HG03469 (cell line): ENCODE results near the gene PUM1.

ENCODE experiments used
- ATAC-seq: cut with Tn5 transposase; IDR thresholded peaks from one replicate; pipeline ENCODE4 v1.9.1; 2021; ENCODE audit warnings: mild to moderate bottlenecking, moderate library complexity, moderate number of reproducible peaks; ENCODE audit not compliant: unreplicated experiment

Gene PUM1

DNA sequence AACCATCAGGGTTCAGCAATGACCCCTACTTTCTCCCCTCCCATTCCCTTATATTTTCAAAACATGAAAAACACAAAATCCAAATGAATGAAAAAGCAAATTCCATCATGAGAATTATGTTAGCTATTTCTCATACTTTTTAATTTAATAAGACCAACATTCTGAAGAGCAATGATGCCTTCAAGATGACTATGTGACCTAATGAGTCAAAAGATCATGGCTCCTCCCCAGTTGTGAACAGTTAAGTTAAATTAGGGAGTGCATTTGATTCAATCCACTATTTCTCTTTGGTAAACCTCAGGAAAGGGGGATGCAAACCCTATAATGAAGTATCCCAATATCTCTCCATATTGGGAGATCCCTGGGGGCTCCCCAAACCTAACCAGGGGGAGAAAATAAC lies 36.5 kb downstream of the PUM1 start:
- no peak for ATAC-seq

DNA sequence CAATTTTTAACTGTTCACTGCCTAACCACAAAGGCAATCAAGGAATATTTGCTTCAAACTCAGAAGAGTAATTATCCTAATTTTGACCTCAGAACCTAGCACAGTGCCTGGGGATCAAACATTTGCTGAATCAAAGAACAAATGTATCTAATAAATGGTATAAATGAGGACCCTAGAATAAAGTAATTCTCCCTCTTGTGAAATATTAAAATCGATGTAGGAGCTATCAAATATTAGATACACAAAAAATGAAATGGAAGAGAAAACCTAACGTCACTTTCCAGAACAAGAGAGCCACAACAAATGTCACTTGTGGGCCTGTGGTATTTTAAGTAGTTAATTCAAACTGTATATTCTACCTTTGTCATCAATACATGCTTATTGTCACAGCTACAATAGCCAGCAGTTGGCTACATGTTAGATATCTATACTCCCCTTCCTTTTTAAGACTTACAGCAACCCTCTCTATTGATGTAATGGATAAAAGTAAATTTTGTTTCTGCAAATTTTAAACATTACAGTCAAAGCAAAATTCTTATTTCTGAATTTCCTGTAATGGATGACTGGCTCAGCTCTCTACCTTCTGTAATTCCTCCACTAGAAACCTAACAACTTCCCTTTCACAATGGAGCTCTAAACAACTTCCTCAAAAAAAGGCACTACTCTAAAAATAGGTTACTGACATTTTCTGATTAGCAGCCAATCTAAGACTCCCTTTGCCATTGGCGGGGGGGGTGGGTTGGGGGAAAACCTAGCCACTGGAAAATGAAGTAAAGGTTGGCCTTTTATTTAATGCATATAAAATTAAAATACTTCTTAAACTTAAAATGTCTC lies 37.6 kb downstream of the PUM1 start:
- no peak for ATAC-seq

DNA sequence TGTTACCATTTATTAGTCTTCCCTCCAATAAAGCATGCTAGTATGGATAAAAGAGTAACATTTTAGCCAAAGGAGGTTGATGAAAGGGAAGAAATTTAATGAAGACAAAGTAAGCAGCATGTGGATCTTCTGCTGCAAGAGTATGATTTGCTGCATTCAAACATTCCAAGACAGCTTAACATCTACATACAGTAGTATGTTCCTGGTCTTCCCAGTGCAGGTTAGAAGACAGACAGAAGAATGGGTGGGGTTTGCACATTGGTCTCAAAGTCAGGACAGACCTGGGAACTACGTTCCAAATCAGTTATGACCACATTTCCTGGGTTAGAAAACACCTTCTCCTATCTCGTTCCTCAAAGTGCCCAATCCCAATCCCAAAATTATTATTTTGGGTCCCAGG lies 43.3 kb downstream of the PUM1 start:
- no peak for ATAC-seq

DNA sequence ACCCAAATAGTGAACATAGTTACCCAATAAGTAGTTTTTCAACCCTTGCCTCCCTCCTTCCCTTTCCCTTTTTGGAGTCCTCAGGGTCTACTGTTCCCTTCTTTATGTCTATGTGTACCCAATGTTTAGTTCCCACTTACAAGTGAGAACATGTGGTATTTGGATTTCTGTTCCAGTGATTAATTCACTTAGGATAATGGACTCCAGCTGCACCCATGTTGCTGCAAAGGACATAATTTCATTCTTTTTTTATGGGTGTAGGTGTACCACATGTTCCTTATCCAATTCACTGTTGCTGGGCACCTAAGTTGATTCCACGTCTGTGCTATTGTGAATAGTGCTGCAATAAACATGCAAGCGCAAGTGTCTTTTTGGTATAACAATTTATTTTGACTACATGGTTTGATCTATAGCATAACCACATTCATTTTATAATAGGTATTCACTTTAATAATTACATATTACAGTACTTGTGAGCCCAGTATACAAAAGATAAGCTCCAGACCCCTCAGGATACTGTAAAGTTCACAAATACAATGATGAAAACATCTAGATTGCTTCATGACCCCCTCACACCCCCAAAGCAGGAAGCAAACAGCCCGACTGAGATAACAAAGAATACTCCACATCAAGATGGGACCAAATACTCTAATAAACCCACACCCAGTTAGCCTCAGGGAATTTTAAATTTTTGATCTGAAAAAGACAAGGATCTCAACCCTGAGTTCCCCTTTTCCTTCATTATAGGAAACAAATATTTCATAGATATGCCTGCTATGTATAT lies 45.3 kb downstream of the PUM1 start:
- no peak for ATAC-seq

DNA sequence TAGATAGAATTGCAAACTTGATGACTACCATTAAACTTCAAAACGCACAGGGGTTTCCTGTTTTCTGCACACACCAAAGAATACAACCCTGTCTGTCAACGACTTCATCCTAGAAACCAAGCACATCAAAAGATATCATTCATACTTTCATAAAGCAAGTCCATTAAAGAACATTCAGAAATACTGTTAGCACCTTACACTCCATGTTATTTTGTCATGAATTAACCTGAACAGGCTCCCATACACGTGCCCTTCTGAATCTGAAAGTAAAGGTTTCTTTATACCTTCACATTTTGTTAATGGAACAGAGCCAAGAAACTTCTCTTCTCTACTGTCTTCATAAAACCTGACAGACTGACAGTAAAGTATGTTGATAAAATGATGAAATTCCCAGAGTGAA lies 46.1 kb downstream of the PUM1 start:
- no peak for ATAC-seq

DNA sequence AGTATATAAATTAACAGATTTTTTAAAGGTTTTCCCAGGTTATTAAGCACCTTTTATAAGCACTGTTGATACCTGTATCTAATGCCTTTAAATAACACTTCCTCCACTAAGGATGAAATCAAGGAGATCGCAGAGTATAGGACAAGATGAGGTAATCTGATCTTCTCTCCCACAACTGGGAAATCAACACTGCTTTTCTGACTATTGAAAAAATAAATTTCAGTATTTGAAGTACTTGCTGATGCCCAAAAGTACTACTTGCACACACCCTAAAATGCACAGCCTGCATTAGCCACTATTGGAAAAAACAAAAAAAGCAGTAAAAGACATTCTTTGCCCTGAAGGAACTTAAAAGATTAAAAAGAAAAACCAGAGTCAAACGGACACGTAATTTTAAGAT lies 48.6 kb downstream of the PUM1 start:
- no peak for ATAC-seq

DNA sequence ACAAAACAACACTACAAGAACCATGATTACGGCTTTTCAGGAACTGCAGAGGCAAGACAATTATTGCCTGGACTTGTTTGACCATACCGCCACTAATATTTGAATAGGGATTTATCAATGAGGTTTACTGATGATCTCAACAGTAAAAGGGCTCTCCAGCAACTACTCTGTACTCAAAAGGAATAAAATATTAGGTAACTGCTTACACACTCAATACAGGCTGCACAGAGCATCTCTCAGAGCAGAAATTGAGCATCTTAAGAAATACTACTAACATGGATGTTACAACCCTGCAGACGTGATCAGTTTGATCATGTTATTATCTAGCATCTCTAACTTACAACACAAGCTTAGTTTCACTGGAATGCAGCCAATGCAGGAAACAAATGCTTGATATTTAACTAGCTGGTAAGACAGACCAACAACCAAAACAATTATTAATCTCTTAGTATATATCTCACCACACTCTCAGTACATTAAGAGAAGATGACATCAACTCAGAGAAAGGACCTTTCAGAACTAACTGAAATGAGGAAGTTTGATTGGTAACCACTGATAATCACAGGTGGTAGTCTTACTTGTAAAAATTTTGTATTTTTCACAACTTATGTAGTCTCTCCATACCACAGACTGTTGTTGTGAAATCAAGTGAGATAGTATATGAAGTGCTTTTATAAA lies 52.2 kb downstream of the PUM1 start:
- no peak for ATAC-seq

DNA sequence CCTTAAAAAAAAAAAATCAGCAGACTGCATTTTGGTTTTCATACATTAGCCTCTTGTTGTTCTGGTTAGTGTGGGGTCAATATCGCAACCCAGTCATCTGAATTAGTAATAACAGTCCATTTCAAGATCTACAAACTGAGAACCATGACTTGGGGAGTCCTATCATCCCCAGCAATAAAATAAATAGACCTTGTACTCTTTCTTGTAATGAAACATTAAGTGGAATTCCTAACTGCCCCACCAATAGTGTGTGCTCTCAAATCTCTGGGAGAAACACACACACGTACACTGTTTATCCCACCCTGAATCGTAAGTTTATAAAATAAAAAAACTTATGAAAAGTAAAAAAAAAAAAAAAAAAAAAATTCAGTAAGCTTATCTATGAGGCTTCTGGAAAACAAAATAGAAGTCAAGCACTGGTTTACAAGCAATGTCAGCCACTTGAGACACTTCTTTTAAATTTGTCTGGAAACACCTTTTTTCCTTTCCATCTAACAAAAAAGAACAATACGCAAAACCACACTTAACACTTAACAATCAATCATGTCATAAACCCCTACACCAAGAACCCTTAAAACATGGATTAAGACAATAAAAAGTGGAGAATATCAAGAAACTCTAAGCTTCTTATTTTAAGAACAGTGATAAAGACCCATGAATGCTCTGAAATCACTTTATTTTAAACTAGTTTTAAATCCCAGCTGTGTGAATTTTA lies 53.1 kb downstream of the PUM1 start:
- ATAC-seq, result no peak

DNA sequence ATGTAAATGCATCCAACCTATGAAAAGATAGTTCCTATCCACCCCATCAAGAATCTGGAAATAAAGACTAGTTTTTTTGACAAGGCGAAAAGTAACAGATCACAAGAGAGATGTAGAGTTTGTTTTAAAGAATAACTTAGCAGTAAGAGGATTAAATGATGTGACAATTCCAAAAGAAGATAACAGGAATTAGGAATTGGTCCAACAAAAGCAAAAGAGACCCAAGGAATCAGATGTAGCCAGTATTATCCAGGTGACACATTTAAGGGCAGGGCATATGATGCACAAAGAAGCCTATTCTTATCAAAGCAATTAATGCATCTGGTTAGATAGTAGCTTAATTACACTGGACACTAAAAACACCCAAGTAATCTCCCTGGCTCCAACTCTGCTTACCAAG lies 53.8 kb downstream of the PUM1 start:
- ATAC-seq, result no peak

DNA sequence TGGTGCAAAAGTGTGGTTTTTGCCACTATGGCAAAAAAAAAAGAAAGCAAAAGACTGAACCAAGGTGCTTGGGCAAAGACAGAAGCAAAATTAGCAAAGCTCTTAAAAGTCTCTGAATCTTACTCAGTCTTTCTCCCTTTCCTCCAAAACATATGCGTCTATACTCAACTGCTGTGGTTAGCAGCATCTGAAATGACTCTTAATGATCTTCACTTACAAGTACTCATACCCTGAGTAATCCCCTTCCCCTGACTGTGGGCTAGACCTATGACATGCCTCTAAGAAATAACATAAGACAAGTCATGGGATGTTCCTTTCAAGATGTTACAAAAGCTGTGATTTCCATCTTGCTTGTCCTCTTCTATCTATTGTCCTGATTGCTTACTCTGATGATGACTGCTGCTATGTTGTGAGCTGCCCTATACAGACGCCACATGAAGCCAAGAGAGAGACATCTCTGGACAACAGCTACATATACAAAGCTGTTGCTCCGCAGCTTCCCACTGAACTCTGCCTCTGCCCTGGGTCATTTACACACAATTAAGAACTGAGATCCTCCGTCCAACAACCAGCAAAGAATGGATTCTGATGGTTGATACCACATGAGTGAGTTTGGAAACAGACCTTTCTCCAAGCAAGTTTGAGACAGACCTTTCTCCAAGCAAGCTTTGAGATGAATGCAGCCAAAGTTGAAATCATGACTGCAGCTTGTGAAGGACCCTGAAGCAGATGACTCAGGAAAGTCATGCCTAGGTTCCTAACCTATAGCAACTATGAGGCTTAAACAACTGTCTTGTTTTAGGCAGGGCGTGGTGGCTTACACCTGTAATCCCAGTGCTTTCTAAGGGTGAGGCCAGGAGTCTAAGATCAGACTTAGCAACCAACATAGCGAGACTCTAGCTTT lies 55.2 kb downstream of the PUM1 start:
- ATAC-seq, result no peak

DNA sequence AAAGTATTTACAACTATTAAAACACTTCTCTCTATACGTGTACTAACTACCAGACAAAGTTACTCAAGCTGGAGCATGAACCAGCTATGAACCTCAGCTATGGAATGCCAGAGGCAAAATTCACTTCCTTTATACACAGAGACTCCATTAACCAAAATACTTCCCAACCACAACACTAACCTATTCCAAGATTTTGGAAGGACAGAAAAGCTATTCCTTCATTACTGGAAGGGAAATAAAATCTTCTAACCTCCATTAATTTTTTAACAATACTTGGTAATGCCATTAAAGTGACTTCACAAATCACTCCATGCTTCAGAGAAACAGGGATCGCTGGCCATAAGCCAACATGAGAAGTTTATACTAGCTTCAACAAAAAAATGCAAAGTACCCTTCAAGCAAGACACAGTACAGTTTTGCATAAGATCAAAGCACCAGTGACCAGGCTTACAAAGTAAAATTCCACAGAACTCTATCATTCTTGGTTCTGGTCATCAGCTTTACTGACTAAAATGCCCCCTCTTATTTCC lies 58.0 kb downstream of the PUM1 start:
- ATAC-seq, result no peak

DNA sequence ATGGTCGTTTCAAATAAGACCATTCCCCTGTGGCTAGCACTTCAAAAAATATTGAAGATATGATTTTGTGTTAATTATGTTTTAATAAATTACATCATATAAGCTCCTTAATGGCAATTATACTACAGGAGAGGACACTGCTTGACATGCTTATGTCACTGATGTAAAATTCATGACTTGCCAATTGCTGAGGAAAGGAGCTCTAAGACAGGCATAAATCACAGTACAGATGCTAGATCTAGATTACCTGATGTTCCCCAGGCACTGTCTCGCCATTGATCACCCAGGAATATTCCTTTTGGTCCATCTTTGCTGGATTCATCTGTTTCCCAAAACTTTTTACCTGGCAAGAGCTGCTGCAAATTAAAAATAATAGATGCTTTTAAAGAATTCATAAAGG lies 58.8 kb downstream of the PUM1 start:
- ATAC-seq, result no peak

DNA sequence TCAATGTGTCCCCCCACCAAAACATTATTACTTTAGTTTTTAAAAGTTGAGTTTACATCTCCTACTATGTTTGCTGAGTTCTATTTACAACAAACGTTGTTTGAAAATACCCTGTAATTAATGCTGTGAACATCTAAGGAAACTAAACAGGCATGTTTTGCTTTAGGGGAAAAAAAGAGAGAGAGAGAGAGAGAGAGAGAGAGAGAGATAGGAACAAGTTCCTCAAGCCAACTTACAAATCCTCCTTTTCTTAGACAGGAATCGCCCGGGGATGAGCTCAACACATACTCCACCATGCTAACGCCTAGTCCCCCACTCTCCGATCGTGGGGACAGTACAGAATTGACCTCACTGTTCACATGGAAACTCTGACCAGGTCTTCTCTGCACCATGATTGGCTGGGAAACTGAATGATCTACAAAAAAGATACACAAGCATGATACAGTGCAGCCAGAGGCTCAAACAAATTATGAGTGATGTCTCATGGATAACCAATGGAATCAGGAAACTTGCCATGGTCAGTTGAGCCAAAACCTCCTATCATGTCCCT lies 59.8 kb downstream of the PUM1 start:
- no peak for ATAC-seq

DNA sequence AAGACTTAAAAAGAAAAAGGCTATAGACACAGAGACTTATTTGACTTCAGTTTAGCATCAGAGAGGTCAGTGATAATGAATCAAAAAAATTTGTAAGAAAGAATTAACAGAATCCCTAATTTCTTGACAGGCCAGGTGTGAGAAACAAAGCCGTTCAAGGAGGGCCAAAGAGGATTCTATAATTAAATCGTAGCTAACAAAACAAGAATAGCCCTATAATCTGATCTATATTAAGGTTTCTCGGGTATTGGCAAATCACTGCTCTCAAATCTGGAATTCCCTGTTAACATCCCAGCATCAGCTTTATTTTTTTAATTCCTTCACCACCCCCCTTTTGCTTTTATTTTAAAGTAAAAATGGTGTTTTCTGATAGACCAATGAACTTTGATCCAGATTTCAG lies 60.3 kb downstream of the PUM1 start:
- ATAC-seq, result no peak

DNA sequence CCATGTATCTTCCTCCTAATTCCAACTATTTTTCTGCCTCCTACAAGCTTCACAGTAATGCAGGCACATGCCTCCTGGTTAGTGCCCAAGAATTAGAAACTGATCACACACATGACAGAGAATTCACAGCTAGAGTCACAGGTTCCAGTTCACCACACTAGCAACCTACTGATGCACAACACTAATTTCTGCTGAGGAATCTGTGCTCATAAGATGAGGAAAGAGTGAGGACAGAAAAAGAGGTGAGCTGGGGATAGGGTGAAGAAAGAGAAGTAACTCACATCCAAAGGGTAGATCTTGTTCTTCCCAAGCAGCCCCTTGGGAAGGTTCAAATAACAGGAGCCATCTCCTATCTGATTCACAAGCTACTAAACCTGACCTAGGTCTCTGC lies 61.3 kb downstream of the PUM1 start:
- no peak for ATAC-seq

DNA sequence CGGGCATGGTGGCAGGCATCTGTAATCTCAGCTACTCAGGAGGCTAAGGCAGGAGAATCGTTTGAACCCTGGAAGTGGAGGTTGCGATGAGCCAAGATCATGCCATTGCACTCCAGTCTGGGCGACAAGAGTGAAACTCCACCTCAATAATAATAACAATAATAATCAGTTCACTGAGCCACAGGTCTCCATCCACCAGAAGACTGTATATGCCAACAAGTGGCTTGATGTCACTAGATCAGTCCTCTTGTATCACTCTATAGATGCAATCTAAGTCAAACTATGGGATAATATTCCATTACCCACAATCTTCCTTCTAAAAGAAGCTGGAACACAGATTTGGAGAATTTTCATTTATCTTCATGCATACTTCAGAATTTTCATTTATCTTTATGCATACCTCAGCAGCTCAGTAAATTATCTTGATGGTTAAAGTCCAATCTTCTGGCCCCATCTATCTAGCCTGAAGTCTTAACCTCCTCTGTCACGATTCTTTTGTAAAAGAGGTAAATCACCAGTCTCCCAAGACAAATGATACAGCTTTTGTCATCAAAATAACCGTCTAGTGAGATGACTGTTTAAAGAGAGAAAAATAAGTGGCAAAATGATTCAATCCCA lies 61.8 kb downstream of the PUM1 start:
- ATAC-seq, result no peak

DNA sequence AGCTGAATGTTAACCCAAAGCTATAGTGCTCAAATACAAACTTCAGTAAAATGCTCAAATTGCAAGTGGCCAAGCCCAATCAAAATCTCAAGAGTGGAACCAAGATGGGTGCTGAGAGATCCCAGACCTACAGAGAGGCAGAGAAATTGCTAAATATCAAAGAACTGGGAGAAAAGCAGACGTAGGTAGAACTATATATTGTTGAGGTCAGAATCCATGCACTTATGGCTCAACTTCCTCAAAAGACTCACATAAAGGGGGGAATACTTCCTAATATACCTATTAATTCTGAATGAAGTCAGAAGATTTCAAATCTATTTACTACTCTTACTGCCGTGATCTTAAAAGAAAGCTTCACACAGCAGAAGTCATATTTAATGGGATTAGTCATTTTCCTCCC lies 65.2 kb downstream of the PUM1 start:
- no peak for ATAC-seq

DNA sequence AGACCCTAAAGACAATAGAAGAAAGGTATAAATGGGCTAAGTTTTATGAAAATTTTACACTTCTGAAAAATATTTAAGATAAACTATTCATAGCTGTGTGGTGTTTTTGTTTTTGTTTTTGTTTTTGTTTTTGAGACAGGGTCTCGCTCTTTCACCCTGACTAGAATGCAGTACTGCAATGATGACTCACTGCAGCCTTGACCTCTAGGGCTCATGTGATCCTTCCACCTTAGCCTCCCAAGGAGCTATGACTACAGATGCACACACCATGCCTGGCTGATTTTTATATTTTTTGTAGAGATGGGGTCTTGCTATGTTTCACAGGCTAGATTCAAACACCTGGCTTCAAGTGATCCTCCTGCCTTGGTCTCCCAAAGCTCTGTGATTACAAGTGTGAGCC lies 66.6 kb downstream of the PUM1 start:
- no peak for ATAC-seq

DNA sequence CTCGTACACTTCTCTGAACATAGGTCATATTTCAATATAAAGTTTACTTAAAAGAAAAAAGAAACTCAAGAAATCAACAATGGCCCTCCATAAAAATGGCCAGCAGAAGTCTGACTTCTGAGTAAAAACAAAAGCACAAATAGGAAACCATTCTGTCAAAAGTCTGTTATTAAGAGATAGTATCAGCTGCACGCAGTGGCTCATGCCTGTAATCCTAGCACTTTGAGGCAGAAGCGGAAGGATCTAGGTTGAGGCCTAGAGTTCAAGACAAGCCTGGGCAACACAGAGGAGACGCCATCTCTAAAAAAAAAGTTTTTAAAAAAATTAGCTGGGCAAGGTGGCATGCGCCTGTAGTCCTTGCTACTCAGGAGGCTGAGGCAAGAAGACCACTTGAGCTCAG lies 67.3 kb downstream of the PUM1 start:
- ATAC-seq, result no peak
